KBM-7 (cell line): ENCODE results near the gene MND1.
"Not testable (repeated sequence)": the region's sequence is repeated elsewhere in the genome, so short reads cannot be mapped to it uniquely, and the experiment has no call there.

Experiments
- DNase-seq: peaks from one replicate; pipeline ENCODE4 v3.0.0-alpha.2; 2015
- in situ Hi-C: fragments of 300-500 bp; cut with MboI; formaldehyde crosslinking; loops from 2 replicates; pipeline ENCODE4 v1.14.3; 2020; ENCODE audit warnings: low sequenced_read_pairs, low pct_unique_long_range_greater_than_20kb, mixed read lengths

The MND1 gene

DNA sequence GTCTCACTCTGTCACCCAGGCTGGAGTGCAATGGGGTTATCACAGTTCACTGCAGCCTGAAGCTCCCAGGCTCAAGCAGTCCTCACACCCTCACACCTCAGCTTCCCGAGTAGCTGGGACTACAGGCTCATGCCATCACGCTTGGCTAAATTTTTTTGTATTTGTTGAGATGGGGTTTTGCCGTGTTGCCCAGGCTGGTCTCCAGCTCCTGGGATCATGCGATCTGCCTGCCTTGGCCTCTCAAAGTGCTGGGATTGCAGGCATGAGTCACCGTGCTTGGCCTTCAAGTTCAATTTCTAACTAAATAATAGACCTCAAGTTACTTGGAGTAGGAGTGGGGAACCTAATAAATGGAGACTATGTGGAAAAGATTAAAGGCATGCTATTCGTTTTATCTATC is 48.9 kb downstream of the MND1 start:
- in situ Hi-C loops = no loop called here
- DNase-seq = no peak

GRCh38 chr4:153394945-153395344 is 50.5 kb downstream of the MND1 start:
- DNase-seq = no peak
- in situ Hi-C loops = no loop called here

- in situ Hi-C loops = no loop called here
Measured at GRCh38 chr4:153398713-153399112, 54.2 kb downstream of the MND1 start.

DNA sequence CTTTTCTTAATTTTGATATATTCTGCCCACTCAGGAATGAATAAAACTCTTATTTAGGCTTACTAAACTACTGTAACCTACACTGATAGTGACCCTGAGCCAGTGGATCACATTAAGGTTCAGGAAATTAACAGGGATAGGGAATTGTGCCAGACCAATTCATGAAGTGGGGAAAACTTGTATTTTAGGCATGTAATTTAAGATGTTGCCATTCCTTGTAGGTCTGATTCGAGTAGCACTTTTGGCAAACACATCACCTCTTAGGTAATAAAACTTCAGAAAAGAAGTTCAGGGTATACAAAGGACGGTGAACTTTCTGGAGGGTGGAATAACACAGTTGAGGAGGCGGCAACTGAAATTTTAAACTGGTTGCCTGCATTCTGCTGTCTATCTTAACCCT is 54.9 kb downstream of the MND1 start:
- no peak for DNase-seq
- in situ Hi-C loops = no loop called here

More at GRCh38 chr4:153398713-153399112, 54.2 kb downstream of the MND1 start:
- no peak for DNase-seq

GRCh38 chr4:153401501-153401900 is 57.0 kb downstream of the MND1 start:
- in situ Hi-C loops = no loop called here

GRCh38 chr4:153402366-153402765 is 57.9 kb downstream of the MND1 start:
- no peak for DNase-seq
- in situ Hi-C loops = no loop called here

More at GRCh38 chr4:153401501-153401900, 57.0 kb downstream of the MND1 start:
- DNase-seq = no peak

DNA sequence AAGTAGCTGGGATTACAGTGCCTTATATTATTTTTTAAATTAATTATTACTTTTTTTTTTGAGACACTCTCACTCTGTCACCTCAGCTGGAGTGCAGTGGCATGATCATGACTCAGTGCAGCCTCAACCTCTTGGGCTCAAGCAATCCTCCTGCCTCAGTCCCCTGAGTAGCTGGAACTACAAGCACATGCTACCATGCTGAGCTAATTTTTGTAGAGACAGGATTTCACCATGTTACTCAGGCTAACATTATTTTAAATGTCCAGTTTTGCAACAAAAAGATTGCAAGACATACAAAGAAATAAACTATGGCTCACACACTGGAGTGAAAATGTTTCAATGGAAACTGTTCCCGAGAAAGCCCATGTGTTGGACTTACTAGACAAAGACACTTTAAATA is 59.2 kb downstream of the MND1 start:
- in situ Hi-C loops = no loop called here
- no peak for DNase-seq

GRCh38 chr4:153407906-153408305 is 63.4 kb downstream of the MND1 start:
- in situ Hi-C loops = no loop called here
- DNase-seq = no peak

GRCh38 chr4:153408932-153409331 is 64.4 kb downstream of the MND1 start:
- in situ Hi-C loops = no loop called here
- no peak for DNase-seq

GRCh38 chr4:153409412-153409811 is 64.9 kb downstream of the MND1 start:
- in situ Hi-C loops = no loop called here

DNA sequence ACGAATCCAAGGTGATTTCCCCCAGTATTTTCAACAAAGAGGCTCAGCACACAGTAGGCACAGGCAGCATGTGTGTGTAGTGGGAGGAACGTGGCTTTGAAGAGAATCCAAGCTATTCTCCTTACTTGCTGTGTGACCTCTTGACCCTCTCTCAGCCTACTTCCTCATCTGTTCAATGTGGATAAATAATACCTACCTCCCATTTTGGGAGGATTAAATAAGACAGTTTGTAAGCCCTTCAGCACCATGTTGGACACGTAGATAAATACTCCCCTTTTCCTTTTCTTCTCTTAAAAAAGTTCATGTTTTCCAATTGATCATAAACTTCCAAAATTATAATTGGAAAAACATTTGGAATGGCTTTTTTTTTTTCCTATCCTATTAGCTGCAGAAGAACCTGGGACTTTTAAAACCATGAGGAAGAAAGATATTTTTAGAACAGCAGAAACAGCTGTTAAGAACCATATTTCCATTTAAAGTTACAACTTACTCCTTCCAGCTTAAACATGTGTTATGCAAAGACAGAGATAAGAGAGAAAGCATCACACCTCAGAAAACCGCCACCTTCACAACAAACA is 65.5 kb downstream of the MND1 start:
- DNase-seq = peak; percentile 46

More at GRCh38 chr4:153409412-153409811, 64.9 kb downstream of the MND1 start:
- no peak for DNase-seq

DNA sequence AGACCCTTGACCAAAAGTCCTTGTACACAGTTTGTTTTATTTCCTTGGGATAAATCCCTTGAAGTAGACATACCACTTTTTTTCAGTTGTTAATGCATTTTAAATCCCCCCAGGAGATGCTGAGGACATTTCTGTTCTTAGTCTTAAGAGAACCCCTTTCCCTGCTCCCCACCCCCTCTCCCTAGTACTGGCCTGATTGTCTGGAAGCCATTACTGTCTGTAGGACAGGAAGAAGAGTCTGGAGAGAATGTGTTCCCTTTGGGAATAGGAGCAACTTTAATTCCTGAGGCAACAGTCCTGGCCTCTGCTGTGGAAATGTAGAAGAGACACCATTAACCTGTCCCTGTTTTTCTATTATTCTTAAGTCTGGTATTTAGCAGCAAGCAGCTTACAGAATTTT is 69.4 kb downstream of the MND1 start:
- in situ Hi-C loops = no loop called here
- no peak for DNase-seq

More for the DNA sequence above, 65.5 kb downstream of the MND1 start:
- in situ Hi-C loops = no loop called here

DNA sequence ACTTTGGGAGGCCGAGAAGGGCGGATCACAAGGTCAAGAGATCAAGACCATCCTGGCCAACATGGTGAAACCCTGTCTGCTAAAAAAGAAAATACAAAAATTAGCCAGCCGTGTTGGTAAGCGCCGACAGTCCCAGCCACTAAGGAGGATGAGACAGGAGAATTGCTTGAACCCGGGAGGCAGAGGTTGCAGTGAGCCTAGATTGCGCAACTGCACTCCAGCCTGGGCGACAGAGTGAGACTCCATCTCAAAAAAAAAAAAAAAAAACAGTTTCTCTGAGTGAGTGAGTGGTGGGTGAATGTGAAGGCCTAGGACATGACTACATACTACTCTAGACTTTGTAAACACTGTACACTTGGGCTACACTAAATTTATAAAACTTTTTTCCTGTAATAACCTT is 72.0 kb downstream of the MND1 start:
- in situ Hi-C loops, DNase-seq: not testable (repeated sequence)

GRCh38 chr4:153418121-153418520 is 73.6 kb downstream of the MND1 start:
- no peak for DNase-seq
- in situ Hi-C loops = no loop called here

DNA sequence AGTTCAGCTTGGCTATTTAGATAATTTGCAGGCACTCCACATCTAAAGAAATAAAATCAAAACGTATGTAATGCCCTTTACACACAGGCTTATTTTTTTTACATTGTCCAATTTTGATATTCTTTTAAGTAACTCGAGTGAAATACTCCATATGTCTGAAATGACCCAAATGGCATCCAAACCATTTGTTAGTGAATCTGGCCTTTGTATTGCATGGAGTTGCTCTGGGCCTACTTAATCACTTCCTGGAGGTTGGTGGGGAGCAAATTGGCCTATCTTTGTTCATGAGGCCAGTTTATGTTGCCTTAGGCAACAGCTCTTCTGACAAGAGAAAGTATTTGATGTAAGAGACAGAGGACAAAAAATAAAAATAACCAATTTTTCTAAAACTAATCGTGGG is 74.1 kb downstream of the MND1 start:
- no peak for DNase-seq
- in situ Hi-C loops = no loop called here

GRCh38 chr4:153419029-153419428 is 74.5 kb downstream of the MND1 start:
- no peak for DNase-seq

GRCh38 chr4:153419673-153420278 is 75.3 kb downstream of the MND1 start:
- no peak for DNase-seq

More at GRCh38 chr4:153419029-153419428, 74.5 kb downstream of the MND1 start:
- in situ Hi-C loops = no loop called here

DNA sequence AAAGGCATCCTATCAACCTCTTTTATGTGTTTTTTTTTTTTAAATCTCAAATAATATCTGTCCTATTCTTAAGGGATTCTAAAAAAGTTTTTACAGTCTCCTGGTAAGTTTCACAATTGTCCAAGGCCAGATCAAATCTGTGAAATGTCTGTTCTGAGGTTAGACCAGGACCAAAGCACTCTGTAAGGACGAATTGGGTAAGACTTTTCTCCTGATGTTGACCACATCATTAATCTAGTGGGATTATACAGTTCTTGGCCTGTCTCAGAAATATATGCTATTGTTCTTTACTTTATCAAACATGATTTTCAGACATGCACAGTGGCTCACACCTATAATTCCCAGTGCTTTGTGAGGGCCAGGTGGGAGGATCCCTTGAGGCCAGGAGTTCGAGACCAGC is 75.9 kb downstream of the MND1 start:
- in situ Hi-C loops = no loop called here
- no peak for DNase-seq

More at GRCh38 chr4:153419673-153420278, 75.3 kb downstream of the MND1 start:
- in situ Hi-C loops = no loop called here

GRCh38 chr4:153421941-153422340 is 77.5 kb downstream of the MND1 start:
- in situ Hi-C loops = no loop called here
- DNase-seq = no peak

GRCh38 chr4:153426207-153426885 is 81.9 kb downstream of the MND1 start:
- peak; percentile 34 for DNase-seq
- in situ Hi-C loops = no loop called here
